Esophagus muscularis mucosa (tissue), 4 donors: ENCODE measurements around the gene SLFN5. TPM values are rescaled to one million over a fixed set of nuclear protein-coding genes. Genes with fewer than 3 reads are reported as not detected.

Experiments used
- DNase-seq: peaks from one replicate; pipeline ENCODE4 v3.0.0-alpha.2; 2017; ENCODE audit errors: extremely low spot score
- H3K27ac ChIP-seq, 4 donors: fragments of 200-600 bp; sonication (generic); replicated peaks in 1 of 4; 1 replicate in 3 of 4; 2 replicates in 1 of 4; pipeline ENCODE4 v1.5.1; 2016 to 2019; ENCODE audit warnings: mild to moderate bottlenecking in 1 of 4
- H3K27me3 ChIP-seq, 4 donors: fragments of 200-600 bp; sonication (generic); one replicate each; pipeline versions ENCODE4 v1.5.1 to v1.6.0; 2016 to 2019
- H3K36me3 ChIP-seq, 4 donors: fragments of 200-600 bp; sonication (generic); one replicate each; pipeline ENCODE4 v1.5.1; 2016 to 2019
- H3K4me1 ChIP-seq, 4 donors: fragments of 200-600 bp; sonication (generic); one replicate each; pipeline ENCODE4 v1.5.1; 2016 to 2019
- H3K4me3 ChIP-seq, 4 donors: fragments of 200-600 bp; sonication (generic); 1 replicate in 2 of 4; 2 replicates in 2 of 4; pipeline ENCODE4 v1.5.1; 2016 to 2019; ENCODE audit warnings: mild to moderate bottlenecking in 4 of 4, moderate library complexity in 1 of 4
- H3K9me3 ChIP-seq, 4 donors: fragments of 200-600 bp; sonication (generic); 1 replicate in 3 of 4; 2 replicates in 1 of 4; pipeline ENCODE4 v1.5.1; 2016 to 2019
- CTCF ChIP-seq, 3 experiments: fragments of 200-600 bp in 2 of 3; fragments of 450-650 bp in 1 of 3; sonication (generic) in 2 of 3; IDR thresholded peaks; one replicate each; pipeline ENCODE4 v1.5.1; 2017 to 2019; ENCODE audit warnings: antibody characterized with exemption in 3 of 3, mild to moderate bottlenecking in 2 of 3, moderate library complexity in 1 of 3
- EP300 ChIP-seq: sonication (generic); formaldehyde crosslinking; IDR thresholded peaks from one replicate; pipeline ENCODE4 v1.6.1; 2017; ENCODE audit warnings: antibody characterized with exemption
- POLR2A ChIP-seq: fragments of 450-650 bp; IDR thresholded peaks from one replicate; pipeline ENCODE4 v1.6.1; 2017; ENCODE audit warnings: antibody characterized with exemption, moderate library complexity, mild to moderate bottlenecking, low read depth
- POLR2AphosphoS5 ChIP-seq, 2 donors: sonication (generic); formaldehyde crosslinking; IDR thresholded peaks; one replicate each; pipeline ENCODE4 v1.6.1; 2017; ENCODE audit warnings: antibody characterized with exemption in 2 of 2
- WGBS: methylation state at CpG from one replicate; pipeline ENCODE4 v1.1.5; 2018; 5-methylcytosine and 5-hydroxymethylcytosine counted together
- intact Hi-C: fragments of 100-400 bp; cut with DNase I; formaldehyde crosslinking; loops from one replicate; pipeline ENCODE4 v1.15.1; 2023
- total RNA-seq, 4 donors: library from RNA; depleted of rRNA; stranded (reverse); fragments of >200 nt; gene quantifications; one replicate each; pipeline versions ENCODE4 v1.1.0 to v1.2.1, GENCODE V29; 2016

The SLFN5 gene
- total RNA-seq, 4 donors from 2014 or later: 17.9 to 33.4 (median 26.9) TPM

GRCh38 chr17:35313875-35314409 is 71.1 kb downstream of the SLFN5 start:
- H3K4me1 ChIP-seq: peaks cover 28 to 35% (median 31%) of the 10 kb centered on the region in 4 donors
- H3K36me3 ChIP-seq: no peaks in the 10 kb centered on the region
- H3K27ac ChIP-seq: peak overlapping the region; percentile 22 to 56 (median 46)
- peaks cover 0 to 18% (median 0%) of the 10 kb centered on the region in 4 donors for H3K27me3 ChIP-seq
- no peak for TF ChIP-seq CTCF (IDR thresholded peaks at IDR 0.05)
- no peak for TF ChIP-seq POLR2A
- no peak for TF ChIP-seq POLR2AphosphoS5 (IDR thresholded peaks at IDR 0.05)
- TF ChIP-seq EP300: no peak
- no peak for DNase-seq
- WGBS: 40% methylated on average over 16 of the region's 19 CpGs
- intact Hi-C loops: loop anchor here (2.0 to 5.0 kb wide), 3 partner anchors 72 to 433 kb away; partner anchors contain the start of gene SLFN5
- peak overlapping the region; percentile 41 to 51 (median 44) for H3K4me3 ChIP-seq
- H3K9me3 ChIP-seq: peaks cover 0 to 6% (median 0%) of the 10 kb centered on the region in 4 donors

GRCh38 chr17:35314415-35315216 is 71.7 kb downstream of the SLFN5 start:
- Histone ChIP-seq H3K27ac (peak overlapping the region; percentile 22 to 56 (median 46)), H3K36me3 (no peaks in the 10 kb centered on the region), H3K4me1 (peaks cover 28 to 35% (median 31%) of the 10 kb centered on the region in 4 donors), H3K9me3 (peaks cover 0 to 1% (median 0%) of the 10 kb centered on the region in 4 donors), H3K4me3 (peak overlapping the region in 1 of 4 donors; percentile 43), H3K27me3 (peaks cover 0 to 18% (median 0%) of the 10 kb centered on the region in 4 donors)
- DNase-seq: no peak
- 71% methylated on average over 7 of the region's 9 CpGs for WGBS
- intact Hi-C loops: loop anchor here (5.0 kb wide), 2 partner anchors 72 to 433 kb away; partner anchors contain the start of gene SLFN5
- TF ChIP-seq EP300 (no peak), CTCF (IDR thresholded peaks at IDR 0.05) (no peak), POLR2A (no peak), POLR2AphosphoS5 (IDR thresholded peaks at IDR 0.05) (no peak)

- Histone ChIP-seq H3K4me3 (no peak overlapping the region), H3K4me1 (peaks cover 28 to 35% (median 31%) of the 10 kb centered on the region in 4 donors), H3K9me3 (no peaks in the 10 kb centered on the region), H3K27ac (peak overlapping the region; percentile 22 to 56 (median 46)), H3K27me3 (peaks cover 0 to 18% (median 0%) of the 10 kb centered on the region in 4 donors), H3K36me3 (no peaks in the 10 kb centered on the region)
- intact Hi-C loops: no loop called here
- 36% methylated on average over 5 of the region's 5 CpGs for WGBS
- DNase-seq: no peak
- TF ChIP-seq CTCF (IDR thresholded peaks at IDR 0.05): no peak
- TF ChIP-seq POLR2AphosphoS5 (IDR thresholded peaks at IDR 0.05): peak in 1 of 2 donors; percentile 7
Observed at GRCh38 chr17:35315283-35315682, 72.4 kb downstream of the SLFN5 start.

- Histone ChIP-seq H3K4me3 (no peak overlapping the region), H3K4me1 (peaks cover 28 to 35% (median 31%) of the 10 kb centered on the region in 4 donors), H3K27ac (no peak overlapping the region), H3K9me3 (no peaks in the 10 kb centered on the region), H3K36me3 (no peaks in the 10 kb centered on the region), H3K27me3 (peaks cover 0 to 18% (median 0%) of the 10 kb centered on the region in 4 donors)
- no peak for TF ChIP-seq POLR2A
- TF ChIP-seq POLR2AphosphoS5 (IDR thresholded peaks at IDR 0.05): no peak
- no peak for TF ChIP-seq EP300
- TF ChIP-seq CTCF (IDR thresholded peaks at IDR 0.05): no peak
- intact Hi-C loops: no loop called here
- no peak for DNase-seq
- 89% methylated on average over 2 of the region's 2 CpGs for WGBS
Observed at GRCh38 chr17:35315971-35316370, 73.1 kb downstream of the SLFN5 start.
